ENCODE measurements around the gene MEF2D.

MEF2D gene

DNA sequence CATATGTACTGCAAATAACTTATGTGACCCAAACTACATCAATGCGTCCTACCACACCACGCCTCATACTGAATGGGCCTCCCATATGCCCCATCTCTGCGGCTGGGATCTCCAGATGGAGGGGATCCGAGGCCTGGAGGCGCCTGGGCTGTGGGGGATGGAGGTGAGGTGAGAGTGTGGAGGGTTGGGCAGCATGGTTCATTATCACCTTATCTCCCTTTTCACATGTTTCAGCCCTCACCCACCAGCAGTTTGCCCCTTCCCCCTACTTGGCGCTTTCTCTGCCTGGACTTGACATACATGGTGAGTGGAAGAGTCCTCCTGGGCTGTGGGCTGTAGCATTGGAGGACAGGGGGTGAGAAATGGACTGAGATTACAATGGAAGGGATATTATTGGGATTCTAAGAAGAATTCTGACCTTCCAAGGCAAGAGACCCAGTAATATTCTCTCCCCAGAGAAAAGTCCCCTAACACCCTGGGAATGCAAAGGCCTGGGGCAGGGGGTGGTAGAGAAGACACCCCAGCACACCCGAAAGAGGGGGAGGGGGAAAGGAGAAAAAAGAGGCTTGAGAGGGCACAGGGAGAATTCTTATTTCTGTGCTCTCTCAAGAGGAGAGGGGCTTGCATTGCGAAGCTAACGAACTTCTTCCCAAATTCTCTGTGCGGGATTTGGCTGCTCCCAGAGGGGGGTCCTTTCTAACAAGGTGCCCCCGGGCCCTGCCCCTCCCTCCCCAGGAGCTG lies 61.4 kb downstream of the MEF2D start:
- H3K9me3 ChIP-seq (ENCODE audit: insufficient read depth, low read length) = no peaks in the 10 kb centered on the region
- no peak for DNase-seq (ENCODE audit: low read depth, low spot score)
- no peaks in the 10 kb centered on the region for H3K36me3 ChIP-seq (ENCODE audit: insufficient read depth, insufficient read length, low read length)
- peak; percentile 28 for TF ChIP-seq SUZ12 (IDR thresholded peaks at IDR 0.05; ENCODE audit: extremely low read depth, insufficient read depth, insufficient read length)
- no peak for TF ChIP-seq YY1 (IDR thresholded peaks at IDR 0.05; ENCODE audit: insufficient read depth, insufficient read length)
- TF ChIP-seq ZNF274 (IDR thresholded peaks at IDR 0.05; ENCODE audit: low read depth, low read length) = no peak
- peaks cover 10% of the 10 kb centered on the region for H3K4me1 ChIP-seq (ENCODE audit: insufficient read depth, insufficient read length)
- H3K4me3 ChIP-seq (ENCODE audit: insufficient read length, low read depth) = no peak overlapping the region
- peaks cover 95% of the 10 kb centered on the region for H3K27me3 ChIP-seq (ENCODE audit: insufficient read depth, insufficient read length)
- no peak overlapping the region for H3K9ac ChIP-seq (ENCODE audit: insufficient read length, low read depth)

DNA sequence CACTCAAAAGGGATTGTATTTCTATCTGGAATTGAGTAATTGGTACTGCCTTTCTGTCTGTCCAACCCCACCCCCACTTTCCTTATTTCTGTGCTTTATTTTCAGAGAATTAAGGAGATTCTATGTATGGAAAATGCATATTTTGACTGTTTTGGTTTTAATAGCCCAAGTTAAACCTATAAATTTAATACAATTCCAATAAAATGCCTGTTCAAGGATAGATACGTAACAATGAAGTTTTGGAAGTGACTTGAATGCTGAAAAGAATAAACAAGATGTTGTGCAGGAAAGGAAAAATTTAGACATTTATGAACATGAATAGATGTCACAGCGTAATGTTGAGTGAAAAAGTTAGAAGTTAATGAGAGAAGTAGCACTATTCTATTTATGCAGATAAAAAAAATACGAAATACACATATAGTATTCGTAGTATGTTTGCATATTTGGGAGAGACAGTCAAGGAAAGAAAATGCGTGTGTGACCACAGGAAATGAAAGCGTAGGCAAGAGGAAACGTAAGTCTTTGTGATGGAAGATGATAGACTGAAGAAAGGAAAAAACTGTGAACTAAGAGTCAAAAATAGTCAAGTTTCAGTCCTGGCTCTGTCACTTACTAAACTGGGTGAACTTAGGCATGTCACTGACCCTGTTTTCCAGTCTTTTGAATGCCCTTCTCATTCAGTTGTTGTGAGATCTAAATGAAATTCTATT lies 62.1 kb downstream of the MEF2D start:
- TF ChIP-seq ZNF274 (IDR thresholded peaks at IDR 0.05; ENCODE audit: low read depth, low read length) = no peak
- no peak for TF ChIP-seq SUZ12 (IDR thresholded peaks at IDR 0.05; ENCODE audit: extremely low read depth, insufficient read depth, insufficient read length)
- no peak for TF ChIP-seq YY1 (IDR thresholded peaks at IDR 0.05; ENCODE audit: insufficient read depth, insufficient read length)
- Histone ChIP-seq H3K4me1 (ENCODE audit: insufficient read depth, insufficient read length) (peaks cover 10% of the 10 kb centered on the region), H3K27me3 (ENCODE audit: insufficient read depth, insufficient read length) (peaks cover 96% of the 10 kb centered on the region), H3K36me3 (ENCODE audit: insufficient read depth, insufficient read length, low read length) (no peaks in the 10 kb centered on the region), H3K9ac (ENCODE audit: insufficient read length, low read depth) (no peak overlapping the region), H3K4me3 (ENCODE audit: insufficient read length, low read depth) (no peak overlapping the region), H3K9me3 (ENCODE audit: insufficient read depth, low read length) (no peaks in the 10 kb centered on the region)
- DNase-seq (ENCODE audit: low read depth, low spot score) = no peak

DNA sequence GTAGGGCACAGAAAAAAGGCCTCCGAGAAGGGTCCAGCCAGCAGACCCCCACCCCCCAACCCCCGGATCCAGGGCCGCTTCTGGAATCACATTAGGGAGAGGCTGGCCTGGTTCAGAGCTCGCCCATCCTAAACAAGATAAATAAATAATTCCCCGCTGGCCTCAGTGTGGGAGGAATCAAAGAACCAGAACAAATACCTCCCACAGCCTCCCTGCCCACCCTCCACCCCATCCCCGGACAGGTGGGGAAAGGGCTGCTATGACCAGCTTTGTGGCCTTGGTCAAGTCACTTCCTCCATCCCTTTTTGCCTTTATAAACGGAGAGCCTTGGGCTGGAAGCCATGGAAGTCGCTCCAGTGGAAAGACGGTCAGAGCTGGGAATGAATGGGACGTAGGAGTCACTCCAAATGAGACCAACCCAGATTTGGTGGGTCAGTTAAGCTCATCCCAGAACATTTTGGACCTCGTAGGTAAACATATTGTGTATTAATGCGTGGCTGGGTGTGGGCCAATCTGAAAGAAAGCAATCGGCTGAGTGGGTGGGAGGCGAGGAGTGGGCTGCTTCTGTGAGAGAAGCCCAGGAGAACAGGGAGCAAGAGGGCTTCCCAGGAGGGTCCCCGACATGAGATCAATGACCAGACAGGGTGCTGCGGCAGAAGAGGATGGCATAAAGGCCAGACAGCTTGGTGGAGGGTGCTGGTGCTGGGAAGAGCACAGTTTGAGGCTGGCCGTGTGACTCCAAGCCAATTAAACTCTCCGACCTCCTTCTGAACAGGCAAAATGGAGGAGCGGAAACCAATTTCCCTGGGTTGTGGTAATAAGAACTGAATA lies 63.3 kb downstream of the MEF2D start:
- Histone ChIP-seq H3K9me3 (ENCODE audit: insufficient read depth, low read length) (no peaks in the 10 kb centered on the region), H3K27me3 (ENCODE audit: insufficient read depth, insufficient read length) (peaks cover 96% of the 10 kb centered on the region), H3K9ac (ENCODE audit: insufficient read length, low read depth) (no peak overlapping the region), H3K36me3 (ENCODE audit: insufficient read depth, insufficient read length, low read length) (no peaks in the 10 kb centered on the region), H3K4me3 (ENCODE audit: insufficient read length, low read depth) (no peak overlapping the region), H3K4me1 (ENCODE audit: insufficient read depth, insufficient read length) (peaks cover 13% of the 10 kb centered on the region)
- no peak for DNase-seq (ENCODE audit: low read depth, low spot score)
- TF ChIP-seq YY1 (IDR thresholded peaks at IDR 0.05; ENCODE audit: insufficient read depth, insufficient read length) (no peak), SUZ12 (IDR thresholded peaks at IDR 0.05; ENCODE audit: extremely low read depth, insufficient read depth, insufficient read length) (no peak), ZNF274 (IDR thresholded peaks at IDR 0.05; ENCODE audit: low read depth, low read length) (no peak)

DNA sequence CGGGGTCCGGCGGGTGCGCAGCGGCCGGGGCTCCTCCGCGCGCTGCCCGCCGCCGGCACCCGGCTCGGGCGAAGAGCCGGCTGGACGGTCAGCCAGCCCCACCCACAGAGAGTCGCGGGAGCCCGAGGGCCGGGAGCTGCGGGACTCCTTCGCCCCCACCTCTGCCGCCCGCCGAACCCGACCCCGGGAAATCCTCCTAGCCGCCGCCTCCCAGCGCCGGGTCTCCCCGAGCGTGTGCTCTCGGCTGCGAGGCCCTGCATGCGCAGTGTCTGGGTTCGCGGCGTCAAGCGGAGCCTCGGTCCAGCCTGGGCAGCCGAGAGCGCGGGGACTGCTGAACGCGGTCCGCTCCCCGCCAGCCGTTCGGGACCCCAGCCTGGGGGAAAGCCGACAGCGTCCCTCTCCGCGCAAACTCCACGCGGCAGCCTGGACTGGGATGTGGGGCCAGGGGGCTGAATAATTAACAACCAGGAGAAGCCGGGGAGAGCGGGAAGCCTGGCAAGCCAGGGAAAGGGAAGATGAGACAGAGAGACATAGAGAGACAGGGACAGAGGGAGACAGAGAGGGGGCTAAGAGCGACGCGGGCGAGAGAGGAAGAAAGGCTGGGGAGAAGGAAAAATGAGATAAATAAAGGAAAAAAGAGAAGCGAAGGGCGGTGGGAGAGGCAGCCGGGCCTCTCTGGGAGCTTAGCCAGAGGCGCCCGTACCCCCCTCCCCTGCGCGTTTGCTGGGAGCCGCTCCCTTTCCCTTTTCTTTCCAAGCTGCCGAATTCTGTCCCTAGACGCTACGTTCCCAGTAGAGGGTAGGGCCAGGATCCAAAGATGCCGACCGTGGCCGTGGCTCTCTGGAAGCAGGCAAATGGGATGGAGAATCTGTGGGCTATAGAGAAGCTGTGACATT lies 64.2 kb downstream of the MEF2D start:
- Histone ChIP-seq H3K4me3 (ENCODE audit: insufficient read length, low read depth) (peak overlapping the region; percentile 8), H3K9me3 (ENCODE audit: insufficient read depth, low read length) (no peaks in the 10 kb centered on the region), H3K36me3 (ENCODE audit: insufficient read depth, insufficient read length, low read length) (no peaks in the 10 kb centered on the region), H3K4me1 (ENCODE audit: insufficient read depth, insufficient read length) (peaks cover 16% of the 10 kb centered on the region), H3K9ac (ENCODE audit: insufficient read length, low read depth) (peak overlapping the region; percentile 52), H3K27me3 (ENCODE audit: insufficient read depth, insufficient read length) (peaks cover 96% of the 10 kb centered on the region)
- no peak for TF ChIP-seq YY1 (IDR thresholded peaks at IDR 0.05; ENCODE audit: insufficient read depth, insufficient read length)
- TF ChIP-seq SUZ12 (IDR thresholded peaks at IDR 0.05; ENCODE audit: extremely low read depth, insufficient read depth, insufficient read length) = peak; percentile 65
- TF ChIP-seq ZNF274 (IDR thresholded peaks at IDR 0.05; ENCODE audit: low read depth, low read length) = no peak
- DNase-seq (ENCODE audit: low read depth, low spot score) = no peak

DNA sequence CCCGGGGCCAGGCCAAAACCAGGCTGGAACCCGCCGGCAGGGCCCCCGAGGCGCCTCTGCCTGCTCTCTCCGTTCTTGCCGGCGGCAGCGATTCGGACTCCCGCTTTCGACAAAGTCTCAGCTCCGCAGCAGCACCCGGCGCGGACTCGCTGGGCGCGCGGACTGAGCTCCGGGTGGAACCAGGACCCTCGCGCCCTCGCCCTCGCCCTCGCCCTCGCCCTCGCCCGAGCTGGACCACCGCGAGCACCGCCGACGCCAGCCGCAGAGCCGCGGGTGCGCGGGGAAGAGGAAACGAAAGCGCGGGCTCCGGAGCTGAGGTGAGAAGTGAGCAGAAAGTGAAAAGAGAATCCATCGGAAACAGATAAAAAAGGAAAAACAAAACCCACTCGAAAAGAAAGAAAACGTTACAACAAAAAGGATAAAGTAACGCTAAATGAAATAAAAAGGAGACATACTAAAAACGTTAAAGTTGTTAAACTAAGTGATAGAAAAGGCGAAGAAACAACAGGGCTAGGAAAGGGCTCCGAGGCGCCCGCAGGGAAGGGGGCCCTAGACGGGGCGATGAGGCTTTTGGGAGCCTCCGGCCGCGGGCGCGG lies 64.9 kb downstream of the MEF2D start:
- no peak for DNase-seq (ENCODE audit: low read depth, low spot score)
- H3K4me1 ChIP-seq (ENCODE audit: insufficient read depth, insufficient read length) = peaks cover 16% of the 10 kb centered on the region
- no peaks in the 10 kb centered on the region for H3K9me3 ChIP-seq (ENCODE audit: insufficient read depth, low read length)
- peak overlapping the region; percentile 52 for H3K9ac ChIP-seq (ENCODE audit: insufficient read length, low read depth)
- H3K27me3 ChIP-seq (ENCODE audit: insufficient read depth, insufficient read length) = peaks cover 96% of the 10 kb centered on the region
- H3K36me3 ChIP-seq (ENCODE audit: insufficient read depth, insufficient read length, low read length) = no peaks in the 10 kb centered on the region
- H3K4me3 ChIP-seq (ENCODE audit: insufficient read length, low read depth) = peak overlapping the region; percentile 8
- TF ChIP-seq ZNF274 (IDR thresholded peaks at IDR 0.05; ENCODE audit: low read depth, low read length) (no peak), SUZ12 (IDR thresholded peaks at IDR 0.05; ENCODE audit: extremely low read depth, insufficient read depth, insufficient read length) (peak; percentile 6), YY1 (IDR thresholded peaks at IDR 0.05; ENCODE audit: insufficient read depth, insufficient read length) (no peak)

DNA sequence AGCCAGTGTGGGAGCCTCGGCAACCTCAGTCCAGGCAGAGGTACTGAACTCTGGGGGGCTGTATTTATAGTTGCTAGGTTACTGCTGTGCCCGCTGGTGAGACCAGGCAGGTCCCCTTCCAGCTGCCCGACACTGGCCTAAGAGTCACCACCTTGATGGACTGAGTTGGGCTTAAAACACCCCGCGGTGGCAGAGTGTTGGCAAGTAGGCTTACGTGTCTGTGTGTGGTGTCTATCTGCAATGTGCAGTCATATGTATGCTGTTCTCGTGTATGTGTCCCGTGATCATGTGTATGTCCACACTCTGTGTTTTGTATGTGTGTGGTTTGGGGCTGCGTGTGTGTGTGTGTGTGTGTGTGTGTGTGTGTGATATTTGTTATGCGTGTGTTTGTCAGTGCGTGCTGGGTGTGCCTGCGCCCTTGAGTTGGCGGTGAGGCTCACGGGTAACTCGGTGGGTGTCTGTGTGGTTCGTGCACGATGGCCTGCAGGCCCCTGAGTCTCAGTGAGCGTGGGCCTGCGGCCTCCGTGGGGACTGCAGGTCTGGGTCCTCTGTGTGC lies 65.5 kb downstream of the MEF2D start:
- DNase-seq (ENCODE audit: low read depth, low spot score) = no peak
- peaks cover 16% of the 10 kb centered on the region for H3K4me1 ChIP-seq (ENCODE audit: insufficient read depth, insufficient read length)
- peaks cover 96% of the 10 kb centered on the region for H3K27me3 ChIP-seq (ENCODE audit: insufficient read depth, insufficient read length)
- no peaks in the 10 kb centered on the region for H3K36me3 ChIP-seq (ENCODE audit: insufficient read depth, insufficient read length, low read length)
- TF ChIP-seq ZNF274 (IDR thresholded peaks at IDR 0.05; ENCODE audit: low read depth, low read length) (no peak), SUZ12 (IDR thresholded peaks at IDR 0.05; ENCODE audit: extremely low read depth, insufficient read depth, insufficient read length) (no peak), YY1 (IDR thresholded peaks at IDR 0.05; ENCODE audit: insufficient read depth, insufficient read length) (no peak)
- no peak overlapping the region for H3K9ac ChIP-seq (ENCODE audit: insufficient read length, low read depth)
- H3K9me3 ChIP-seq (ENCODE audit: insufficient read depth, low read length) = no peaks in the 10 kb centered on the region
- no peak overlapping the region for H3K4me3 ChIP-seq (ENCODE audit: insufficient read length, low read depth)

All from NT2/D1 (cell line).